ENCODE data around the gene ANKHD1. TPM values are rescaled to one million over a fixed set of nuclear protein-coding genes. Genes with fewer than 3 reads are reported as not detected.

The ANKHD1 gene
- total and polyA plus RNA-seq, 9 of the 15 experiments (the other 6 are each of a cell fraction or from before 2014, with no cell fraction given), result 38.9 to 138 (median 78.7) TPM

DNA sequence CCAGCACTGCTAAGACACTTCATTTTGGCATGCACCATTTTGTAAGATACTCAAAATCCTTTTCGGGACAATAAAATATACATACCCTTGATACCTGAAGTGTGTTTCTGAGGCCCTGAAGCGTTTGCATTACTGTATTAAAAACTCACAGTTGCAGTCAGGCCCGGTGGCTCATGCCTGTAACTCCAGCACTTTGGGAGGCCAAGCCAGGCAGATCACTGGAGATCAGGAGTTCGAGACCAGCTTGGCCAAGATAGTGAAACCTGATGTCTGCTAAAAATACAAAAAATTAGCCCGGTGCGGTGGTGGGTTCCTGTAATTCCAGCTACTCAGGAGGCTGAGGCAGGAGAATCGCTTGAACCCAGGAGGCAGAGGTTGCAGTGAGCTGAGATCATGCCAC lies 143.4 kb downstream of the ANKHD1 start:
- H3K4me3 ChIP-seq, result no peak overlapping the region
- WGBS (ENCODE audit: insufficient coverage, low coverage, missing lambda C conversion rate), result 96% methylated on average over 7 of the region's 7 CpGs
- BruUV-seq (replicated peaks), result no TSS peak
- DNase-seq (ENCODE audit: extremely low read depth in 1 of 4, low spot score in 3 of 4) (no peak), FAIRE-seq (no peak), ATAC-seq (no peak)
- intact Hi-C loops (cut with micrococcal nuclease), result loop anchor here (5.0 kb wide), 1 partner anchor 173 kb away; no protein-coding TSS in a partner anchor
- ChIA-PET CTCF (ENCODE audit: low intra/inter-chr PET ratio) (no interaction called here), POLR2A (interaction anchor here (1.1 to 1.3 kb wide), 2 partner anchors 15 to 102 kb away, joined by 3 to 6 read pairs; partner anchors contain the start of genes IK and NDUFA2)
- H3K27me3 ChIP-seq (ENCODE audit: control insufficient read depth in 2 of 2, insufficient read depth in 2 of 2, low read length in 2 of 2), result no peaks in the 10 kb centered on the region
- peaks cover 5% of the 10 kb centered on the region for H3K9me1 ChIP-seq (ENCODE audit: control insufficient read depth, insufficient read depth, low read length)
- in situ Hi-C loops (cut with MboI), result no loop called here
- H3K79me2 ChIP-seq (ENCODE audit: control insufficient read depth, insufficient read depth, low read length), result peaks cover 2% of the 10 kb centered on the region; the same call in 1 of the 3 replicates
- H3K9ac ChIP-seq (ENCODE audit: insufficient read depth in 1 of 2, low read depth in 2 of 2, low read length in 2 of 2), result no peak overlapping the region
- peaks cover 30 to 32% of the 10 kb centered on the region in 2 experiments for H3K4me1 ChIP-seq (replicated peaks in 1 of 2; ENCODE audit: control insufficient read depth in 2 of 2, insufficient read depth in 2 of 2, low read length in 2 of 2)
- TF ChIP-seq E2F3 (CRISPR knock-in tag; IDR thresholded peaks at IDR 0.05) (no peak), SPI1 (IDR thresholded peaks at IDR 0.05; ENCODE audit: borderline replicate concordance, low read depth, low read length) (no peak), E2F4 (CRISPR knock-in tag; IDR thresholded peaks at IDR 0.05; ENCODE audit: low read depth) (no peak), TARDBP (IDR thresholded peaks at IDR 0.05) (no peak), PHF21A (IDR thresholded peaks at IDR 0.05; ENCODE audit: borderline replicate concordance, low read depth) (no peak), YBX1 (IDR thresholded peaks at IDR 0.05) (no peak), ZBTB17 (CRISPR knock-in tag; IDR thresholded peaks at IDR 0.05) (no peak), HDAC2 (IDR thresholded peaks at IDR 0.05) (no peak), ZNF324 (CRISPR knock-in tag; IDR thresholded peaks at IDR 0.05) (no peak), ZSCAN29 (IDR thresholded peaks at IDR 0.05) (no peak), PCBP1 (IDR thresholded peaks at IDR 0.05; ENCODE audit: low read depth, low read length, poor library complexity, severe bottlenecking) (no peak), HDAC6 (IDR thresholded peaks at IDR 0.05; ENCODE audit: low read depth, low read length) (no peak), NCOA1 (IDR thresholded peaks at IDR 0.05; ENCODE audit: low read depth) (no peak), SMARCB1 (IDR thresholded peaks at IDR 0.05; ENCODE audit: insufficient read length, low read depth) (no peak), ZNF184 (CRISPR knock-in tag; IDR thresholded peaks at IDR 0.05) (no peak), MCM7 (IDR thresholded peaks at IDR 0.05) (no peak), ZNF280B (CRISPR knock-in tag; IDR thresholded peaks at IDR 0.05) (no peak)
- TF ChIP-seq, protein P1, sequence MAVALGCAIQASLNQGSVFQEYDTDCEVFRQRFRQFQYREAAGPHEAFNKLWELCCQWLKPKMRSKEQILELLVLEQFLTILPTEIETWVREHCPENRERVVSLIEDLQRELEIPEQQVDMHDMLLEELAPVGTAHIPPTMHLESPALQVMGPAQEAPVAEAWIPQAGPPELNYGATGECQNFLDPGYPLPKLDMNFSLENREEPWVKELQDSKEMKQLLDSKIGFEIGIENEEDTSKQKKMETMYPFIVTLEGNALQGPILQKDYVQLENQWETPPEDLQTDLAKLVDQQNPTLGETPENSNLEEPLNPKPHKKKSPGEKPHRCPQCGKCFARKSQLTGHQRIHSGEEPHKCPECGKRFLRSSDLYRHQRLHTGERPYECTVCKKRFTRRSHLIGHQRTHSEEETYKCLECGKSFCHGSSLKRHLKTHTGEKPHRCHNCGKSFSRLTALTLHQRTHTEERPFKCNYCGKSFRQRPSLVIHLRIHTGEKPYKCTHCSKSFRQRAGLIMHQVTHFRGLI (CRISPR knock-in tag; IDR thresholded peaks at IDR 0.05), result no peak
- H3K4me2 ChIP-seq (ENCODE audit: insufficient read depth, low read length), result no peak overlapping the region
- H4K20me1 ChIP-seq (replicated peaks; ENCODE audit: control insufficient read depth, insufficient read depth, low read length), result peaks cover 8% of the 10 kb centered on the region; the same call in 1 of the 2 replicates
- no peak overlapping the region for H2AFZ ChIP-seq (ENCODE audit: low read depth, low read length)
- H3K36me3 ChIP-seq (ENCODE audit: control insufficient read depth, insufficient read depth, low read length), result peaks cover 63% of the 10 kb centered on the region
- H3K27ac ChIP-seq (ENCODE audit: extremely low read depth, low read depth, low read length), result no peak overlapping the region
- no peaks in the 10 kb centered on the region for H3K9me3 ChIP-seq (replicated peaks; ENCODE audit: control insufficient read depth, insufficient read depth, low read depth, low read length)
